Measurements from ENCODE around the gene MYRF.

The MYRF gene

DNA sequence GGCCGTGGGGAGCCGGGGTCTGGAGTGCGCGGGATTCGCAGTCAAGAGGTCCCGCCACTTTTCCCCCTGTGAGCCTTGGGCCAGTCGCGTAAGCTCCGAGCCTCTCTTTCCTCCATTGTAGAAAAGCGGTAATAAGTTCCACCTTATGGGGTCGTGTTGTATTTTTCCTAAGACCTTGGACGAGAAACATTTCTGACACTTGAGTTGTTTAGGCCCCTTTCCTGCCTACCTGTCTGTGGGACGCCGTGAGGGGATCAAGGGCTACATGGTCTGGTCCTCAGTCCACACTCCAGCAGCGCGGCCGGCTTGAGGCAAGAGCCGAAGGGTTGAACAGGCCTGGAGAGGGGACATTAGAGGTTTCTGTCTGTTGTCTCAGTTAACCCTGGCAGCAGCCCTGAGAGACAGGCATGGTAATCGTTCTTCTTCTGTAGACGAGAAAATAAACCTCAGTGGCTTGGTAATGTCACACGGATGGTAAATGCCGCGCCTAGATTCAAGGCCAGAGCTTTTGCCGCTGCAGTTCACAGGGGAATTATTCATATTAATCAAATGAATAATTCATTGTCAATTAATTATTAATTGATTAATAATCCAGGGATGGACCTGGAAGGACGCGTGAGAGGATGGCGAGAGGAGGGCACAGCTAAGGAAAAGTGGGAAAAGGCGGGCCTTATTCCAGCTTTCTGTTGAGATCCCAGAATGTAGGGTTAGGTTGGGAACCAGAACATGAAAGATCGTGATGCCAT lies 40.8 kb downstream of the MYRF start:
- Histone ChIP-seq H3K4me1 (ENCODE audit: control insufficient read depth in 1 of 2, insufficient read depth in 2 of 2, low read length in 2 of 2) (peaks cover 4 to 26% of the 10 kb centered on the region in 2 donors), H3K36me3 (ENCODE audit: control insufficient read depth in 1 of 2, insufficient read depth in 2 of 2, low read length in 2 of 2) (peaks cover 20 to 33% of the 10 kb centered on the region in 2 donors), H3K27me3 (ENCODE audit: low read depth, low read length) (no peaks in the 10 kb centered on the region), H3K9me3 (ENCODE audit: control insufficient read depth in 1 of 2, low read length in 2 of 2) (no peaks in the 10 kb centered on the region), H3K27ac (ENCODE audit: low read length) (peak overlapping the region; percentile 93), H3K4me3 (ENCODE audit: low read depth in 1 of 2, low read length in 2 of 2) (peak overlapping the region; percentile 82 to 86)

- Histone ChIP-seq H3K4me1 (ENCODE audit: control insufficient read depth in 1 of 2, insufficient read depth in 2 of 2, low read length in 2 of 2) (peaks cover 4 to 26% of the 10 kb centered on the region in 2 donors), H3K9me3 (ENCODE audit: control insufficient read depth in 1 of 2, low read length in 2 of 2) (no peaks in the 10 kb centered on the region), H3K4me3 (ENCODE audit: low read depth in 1 of 2, low read length in 2 of 2) (no peak overlapping the region), H3K27ac (ENCODE audit: low read length) (no peak overlapping the region), H3K36me3 (ENCODE audit: control insufficient read depth in 1 of 2, insufficient read depth in 2 of 2, low read length in 2 of 2) (peaks cover 16 to 28% of the 10 kb centered on the region in 2 donors), H3K27me3 (ENCODE audit: low read depth, low read length) (no peaks in the 10 kb centered on the region)
These were observed 41.4 kb downstream of the MYRF start for GRCh38 chr11:61793829-61794204.

DNA sequence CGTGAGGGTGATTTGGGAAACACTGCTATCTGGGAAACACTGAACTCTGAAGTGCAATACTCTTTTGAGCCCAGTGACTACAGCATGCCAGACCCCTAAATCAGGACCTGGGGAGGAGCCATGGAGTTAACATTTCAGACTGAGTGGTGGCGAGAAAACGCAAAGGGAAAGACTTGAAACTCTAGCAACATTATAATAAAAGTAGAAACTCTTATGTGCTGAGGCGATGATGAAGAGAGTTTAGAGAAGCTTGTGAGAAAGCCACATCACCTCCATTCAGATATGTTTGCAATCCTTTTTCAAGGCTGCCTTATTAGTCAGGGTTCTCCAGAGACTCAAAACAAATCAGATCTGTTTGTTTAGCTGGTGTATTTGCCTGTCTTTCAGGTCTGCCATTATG lies 42.1 kb downstream of the MYRF start:
- Histone ChIP-seq H3K27ac (ENCODE audit: low read length) (no peak overlapping the region), H3K4me3 (ENCODE audit: low read depth in 1 of 2, low read length in 2 of 2) (no peak overlapping the region), H3K4me1 (ENCODE audit: control insufficient read depth in 1 of 2, insufficient read depth in 2 of 2, low read length in 2 of 2) (peaks cover 4 to 26% of the 10 kb centered on the region in 2 donors), H3K36me3 (ENCODE audit: control insufficient read depth in 1 of 2, insufficient read depth in 2 of 2, low read length in 2 of 2) (peaks cover 8 to 21% of the 10 kb centered on the region in 2 donors), H3K27me3 (ENCODE audit: low read depth, low read length) (no peaks in the 10 kb centered on the region), H3K9me3 (ENCODE audit: control insufficient read depth in 1 of 2, low read length in 2 of 2) (no peaks in the 10 kb centered on the region)

DNA sequence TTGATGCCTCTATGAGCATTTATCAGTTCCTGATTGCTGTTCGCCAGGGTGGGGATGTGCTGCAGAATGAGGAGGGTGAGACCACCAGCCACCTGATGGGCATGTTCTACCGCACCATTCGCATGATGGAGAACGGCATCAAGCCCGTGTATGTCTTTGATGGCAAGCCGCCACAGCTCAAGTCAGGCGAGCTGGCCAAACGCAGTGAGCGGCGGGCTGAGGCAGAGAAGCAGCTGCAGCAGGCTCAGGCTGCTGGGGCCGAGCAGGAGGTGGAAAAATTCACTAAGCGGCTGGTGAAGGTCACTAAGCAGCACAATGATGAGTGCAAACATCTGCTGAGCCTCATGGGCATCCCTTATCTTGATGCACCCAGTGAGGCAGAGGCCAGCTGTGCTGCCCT lies 43.0 kb downstream of the MYRF start:
- Histone ChIP-seq H3K27ac (ENCODE audit: low read length) (no peak overlapping the region), H3K9me3 (ENCODE audit: control insufficient read depth in 1 of 2, low read length in 2 of 2) (no peaks in the 10 kb centered on the region)

DNA sequence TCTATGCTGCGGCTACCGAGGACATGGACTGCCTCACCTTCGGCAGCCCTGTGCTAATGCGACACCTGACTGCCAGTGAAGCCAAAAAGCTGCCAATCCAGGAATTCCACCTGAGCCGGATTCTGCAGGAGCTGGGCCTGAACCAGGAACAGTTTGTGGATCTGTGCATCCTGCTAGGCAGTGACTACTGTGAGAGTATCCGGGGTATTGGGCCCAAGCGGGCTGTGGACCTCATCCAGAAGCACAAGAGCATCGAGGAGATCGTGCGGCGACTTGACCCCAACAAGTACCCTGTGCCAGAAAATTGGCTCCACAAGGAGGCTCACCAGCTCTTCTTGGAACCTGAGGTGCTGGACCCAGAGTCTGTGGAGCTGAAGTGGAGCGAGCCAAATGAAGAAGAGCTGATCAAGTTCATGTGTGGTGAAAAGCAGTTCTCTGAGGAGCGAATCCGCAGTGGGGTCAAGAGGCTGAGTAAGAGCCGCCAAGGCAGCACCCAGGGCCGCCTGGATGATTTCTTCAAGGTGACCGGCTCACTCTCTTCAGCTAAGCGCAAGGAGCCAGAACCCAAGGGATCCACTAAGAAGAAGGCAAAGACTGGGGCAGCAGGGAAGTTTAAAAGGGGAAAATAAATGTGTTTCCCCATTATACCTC lies 43.6 kb downstream of the MYRF start:
- Histone ChIP-seq H3K4me1 (ENCODE audit: control insufficient read depth in 1 of 2, insufficient read depth in 2 of 2, low read length in 2 of 2) (peaks cover 4 to 24% of the 10 kb centered on the region in 2 donors), H3K36me3 (ENCODE audit: control insufficient read depth in 1 of 2, insufficient read depth in 2 of 2, low read length in 2 of 2) (peaks cover 5 to 13% of the 10 kb centered on the region in 2 donors), H3K4me3 (ENCODE audit: low read depth in 1 of 2, low read length in 2 of 2) (no peak overlapping the region), H3K27ac (ENCODE audit: low read length) (no peak overlapping the region), H3K27me3 (ENCODE audit: low read depth, low read length) (no peaks in the 10 kb centered on the region), H3K9me3 (ENCODE audit: control insufficient read depth in 1 of 2, low read length in 2 of 2) (no peaks in the 10 kb centered on the region)

More for the DNA sequence above, 43.0 kb downstream of the MYRF start:
- H3K4me3 ChIP-seq (ENCODE audit: low read depth in 1 of 2, low read length in 2 of 2), result no peak overlapping the region
- H3K4me1 ChIP-seq (ENCODE audit: control insufficient read depth in 1 of 2, insufficient read depth in 2 of 2, low read length in 2 of 2), result peaks cover 4 to 26% of the 10 kb centered on the region in 2 donors
- H3K27me3 ChIP-seq (ENCODE audit: low read depth, low read length), result no peaks in the 10 kb centered on the region
- H3K36me3 ChIP-seq (ENCODE audit: control insufficient read depth in 1 of 2, insufficient read depth in 2 of 2, low read length in 2 of 2), result peaks cover 6 to 13% of the 10 kb centered on the region in 2 donors

- Histone ChIP-seq H3K27ac (ENCODE audit: low read length) (no peak overlapping the region), H3K36me3 (ENCODE audit: control insufficient read depth in 1 of 2, insufficient read depth in 2 of 2, low read length in 2 of 2) (peaks cover 5 to 10% of the 10 kb centered on the region in 2 donors), H3K27me3 (ENCODE audit: low read depth, low read length) (no peaks in the 10 kb centered on the region), H3K9me3 (ENCODE audit: control insufficient read depth in 1 of 2, low read length in 2 of 2) (no peaks in the 10 kb centered on the region), H3K4me1 (ENCODE audit: control insufficient read depth in 1 of 2, insufficient read depth in 2 of 2, low read length in 2 of 2) (peaks cover 0 to 15% of the 10 kb centered on the region in 2 donors), H3K4me3 (ENCODE audit: low read depth in 1 of 2, low read length in 2 of 2) (peak overlapping the region in 1 of 2 donors; percentile 15)
These were observed 45.0 kb downstream of the MYRF start for GRCh38 chr11:61797263-61797944.

GRCh38 chr11:61799665-61800284 lies 47.3 kb downstream of the MYRF start:
- Histone ChIP-seq H3K4me1 (ENCODE audit: control insufficient read depth in 1 of 2, insufficient read depth in 2 of 2, low read length in 2 of 2) (peaks cover 0 to 6% of the 10 kb centered on the region in 2 donors), H3K27me3 (ENCODE audit: low read depth, low read length) (no peaks in the 10 kb centered on the region), H3K9me3 (ENCODE audit: control insufficient read depth in 1 of 2, low read length in 2 of 2) (no peaks in the 10 kb centered on the region), H3K27ac (ENCODE audit: low read length) (no peak overlapping the region), H3K36me3 (ENCODE audit: control insufficient read depth in 1 of 2, insufficient read depth in 2 of 2, low read length in 2 of 2) (peaks cover 18 to 28% of the 10 kb centered on the region in 2 donors), H3K4me3 (ENCODE audit: low read depth in 1 of 2, low read length in 2 of 2) (no peak overlapping the region)

- Histone ChIP-seq H3K4me3 (ENCODE audit: low read depth in 1 of 2, low read length in 2 of 2) (no peak overlapping the region), H3K9me3 (ENCODE audit: control insufficient read depth in 1 of 2, low read length in 2 of 2) (no peaks in the 10 kb centered on the region), H3K4me1 (ENCODE audit: control insufficient read depth in 1 of 2, insufficient read depth in 2 of 2, low read length in 2 of 2) (peaks cover 0 to 6% of the 10 kb centered on the region in 2 donors), H3K36me3 (ENCODE audit: control insufficient read depth in 1 of 2, insufficient read depth in 2 of 2, low read length in 2 of 2) (peaks cover 18 to 33% of the 10 kb centered on the region in 2 donors), H3K27me3 (ENCODE audit: low read depth, low read length) (no peaks in the 10 kb centered on the region), H3K27ac (ENCODE audit: low read length) (no peak overlapping the region)
These were observed 48.2 kb downstream of the MYRF start for GRCh38 chr11:61800331-61801281.

DNA sequence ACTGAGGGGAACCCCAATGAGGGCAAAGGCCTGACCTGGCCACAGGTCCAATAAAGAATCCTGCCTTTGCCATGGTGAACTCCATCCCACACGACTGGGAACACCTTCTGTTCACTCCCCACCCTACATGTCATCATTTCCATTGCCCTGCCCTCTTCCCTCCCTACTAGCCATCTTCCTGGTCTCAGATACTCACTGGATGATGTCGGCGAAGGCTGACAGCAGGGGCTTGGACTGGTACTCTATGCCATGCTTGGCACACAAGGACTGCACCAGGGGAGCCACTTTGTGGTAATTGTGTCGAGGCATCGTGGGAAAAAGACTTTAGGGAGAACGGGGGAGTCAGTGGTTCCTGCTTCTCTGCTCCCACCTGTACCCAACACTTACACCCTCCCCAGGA lies 50.2 kb downstream of the MYRF start:
- Histone ChIP-seq H3K9me3 (ENCODE audit: control insufficient read depth in 1 of 2, low read length in 2 of 2) (no peaks in the 10 kb centered on the region), H3K27me3 (ENCODE audit: low read depth, low read length) (no peaks in the 10 kb centered on the region), H3K4me1 (ENCODE audit: control insufficient read depth in 1 of 2, insufficient read depth in 2 of 2, low read length in 2 of 2) (peaks cover 0 to 2% of the 10 kb centered on the region in 2 donors), H3K36me3 (ENCODE audit: control insufficient read depth in 1 of 2, insufficient read depth in 2 of 2, low read length in 2 of 2) (peaks cover 21 to 32% of the 10 kb centered on the region in 2 donors), H3K27ac (ENCODE audit: low read length) (no peak overlapping the region), H3K4me3 (ENCODE audit: low read depth in 1 of 2, low read length in 2 of 2) (no peak overlapping the region)

DNA sequence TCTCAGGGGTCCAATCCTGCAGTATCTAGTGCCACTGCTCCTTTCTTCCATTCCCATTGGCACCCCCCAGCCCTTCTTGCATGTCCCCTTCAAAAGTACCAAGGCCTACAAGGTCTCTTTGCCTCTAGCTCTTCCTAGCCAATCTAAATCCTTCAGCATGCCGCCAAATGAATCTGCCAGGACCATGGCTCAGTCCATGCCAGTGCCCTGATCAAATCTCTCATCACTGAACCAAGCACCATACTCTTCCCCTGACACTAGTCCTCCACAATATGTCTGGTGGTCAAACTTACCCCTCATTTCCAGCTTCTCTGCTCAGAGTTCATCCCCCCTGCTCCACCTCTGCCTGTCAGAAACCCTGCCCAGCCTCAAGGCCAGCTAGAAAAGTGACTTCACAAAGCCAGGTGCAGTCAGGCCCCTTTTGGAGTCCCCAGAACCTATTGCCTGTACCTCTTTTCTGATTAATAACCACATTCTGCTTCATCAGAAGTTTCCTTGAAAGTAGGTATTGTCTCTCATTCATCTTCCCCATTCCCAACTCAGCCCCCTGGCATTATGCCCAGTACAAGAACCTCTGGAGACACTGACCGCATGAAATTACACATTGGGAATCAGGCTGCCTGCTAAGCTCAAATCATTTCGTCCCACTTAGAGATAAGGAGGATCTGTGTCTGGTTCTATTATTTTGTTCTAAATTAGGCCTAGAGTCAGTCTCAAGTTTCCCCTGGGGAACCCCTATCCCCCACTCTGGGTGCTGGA lies 51.6 kb downstream of the MYRF start:
- Histone ChIP-seq H3K9me3 (ENCODE audit: control insufficient read depth in 1 of 2, low read length in 2 of 2) (no peaks in the 10 kb centered on the region), H3K36me3 (ENCODE audit: control insufficient read depth in 1 of 2, insufficient read depth in 2 of 2, low read length in 2 of 2) (peaks cover 21 to 32% of the 10 kb centered on the region in 2 donors)

More for the DNA sequence above, 51.6 kb downstream of the MYRF start:
- Histone ChIP-seq H3K27me3 (ENCODE audit: low read depth, low read length) (no peaks in the 10 kb centered on the region), H3K4me1 (ENCODE audit: control insufficient read depth in 1 of 2, insufficient read depth in 2 of 2, low read length in 2 of 2) (no peaks in the 10 kb centered on the region), H3K4me3 (ENCODE audit: low read depth in 1 of 2, low read length in 2 of 2) (no peak overlapping the region), H3K27ac (ENCODE audit: low read length) (no peak overlapping the region)
